NB4 (cell line): Measurements from ENCODE around the gene PTPRK.

Experiments
- DNase-seq: peaks from one replicate; pipeline ENCODE4 v3.0.0; 2010; ENCODE audit warnings: low read depth
- H3K4me3 ChIP-seq: one replicate; pipeline ENCODE4 v1.5.1; 2011; ENCODE audit warnings: mild to moderate bottlenecking, low read depth, low read length, moderate library complexity
- MAX ChIP-seq: IDR thresholded peaks from 2 replicates; pipeline ENCODE4 v1.6.1; 2011; ENCODE audit warnings: low read depth, low read length
- MYC ChIP-seq: IDR thresholded peaks from 2 replicates; pipeline ENCODE4 v1.6.1; 2011; ENCODE audit warnings: low read depth, low read length
- POLR2A ChIP-seq: IDR thresholded peaks from 2 replicates; pipeline ENCODE4 v1.6.1; 2011; ENCODE audit warnings: mild to moderate bottlenecking; ENCODE audit not compliant: insufficient read length; ENCODE audit errors: extremely low read depth
- TF ChIP-seq, protein P1 (sequence below): IDR thresholded peaks from one replicate; pipeline ENCODE4 v1.5.1; 2012; ENCODE audit warnings: low read depth, low read length

PTPRK gene

DNA sequence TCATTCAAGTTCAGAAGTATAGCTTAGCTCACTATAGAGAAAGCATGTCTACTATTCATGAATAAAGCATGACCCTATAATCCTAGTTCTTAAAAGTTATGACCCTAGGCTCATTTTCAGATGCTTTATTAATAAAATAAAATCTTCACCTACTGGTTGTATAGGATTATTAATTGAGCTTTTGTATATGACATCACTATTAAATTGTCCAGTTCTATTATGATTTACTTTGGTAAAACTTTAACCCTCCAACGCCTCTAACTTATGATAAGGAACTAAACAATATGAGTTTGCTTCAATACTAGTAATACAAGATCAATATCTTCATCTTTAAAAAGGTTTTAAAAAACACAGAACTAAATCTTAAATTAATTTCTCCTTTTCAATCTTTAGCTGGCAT, 356.1 kb downstream of the PTPRK start:
- no peak overlapping the region for H3K4me3 ChIP-seq
- DNase-seq, result no peak
- TF ChIP-seq, protein P1, sequence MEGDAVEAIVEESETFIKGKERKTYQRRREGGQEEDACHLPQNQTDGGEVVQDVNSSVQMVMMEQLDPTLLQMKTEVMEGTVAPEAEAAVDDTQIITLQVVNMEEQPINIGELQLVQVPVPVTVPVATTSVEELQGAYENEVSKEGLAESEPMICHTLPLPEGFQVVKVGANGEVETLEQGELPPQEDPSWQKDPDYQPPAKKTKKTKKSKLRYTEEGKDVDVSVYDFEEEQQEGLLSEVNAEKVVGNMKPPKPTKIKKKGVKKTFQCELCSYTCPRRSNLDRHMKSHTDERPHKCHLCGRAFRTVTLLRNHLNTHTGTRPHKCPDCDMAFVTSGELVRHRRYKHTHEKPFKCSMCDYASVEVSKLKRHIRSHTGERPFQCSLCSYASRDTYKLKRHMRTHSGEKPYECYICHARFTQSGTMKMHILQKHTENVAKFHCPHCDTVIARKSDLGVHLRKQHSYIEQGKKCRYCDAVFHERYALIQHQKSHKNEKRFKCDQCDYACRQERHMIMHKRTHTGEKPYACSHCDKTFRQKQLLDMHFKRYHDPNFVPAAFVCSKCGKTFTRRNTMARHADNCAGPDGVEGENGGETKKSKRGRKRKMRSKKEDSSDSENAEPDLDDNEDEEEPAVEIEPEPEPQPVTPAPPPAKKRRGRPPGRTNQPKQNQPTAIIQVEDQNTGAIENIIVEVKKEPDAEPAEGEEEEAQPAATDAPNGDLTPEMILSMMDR, result no peak
- TF ChIP-seq MAX (no peak), MYC (no peak), POLR2A (no peak)

GRCh38 chr6:128162423-128162822, 358.0 kb downstream of the PTPRK start:
- H3K4me3 ChIP-seq, result no peak overlapping the region
- TF ChIP-seq MYC (no peak), POLR2A (no peak), MAX (no peak)
- TF ChIP-seq, protein P1, result no peak
- DNase-seq, result no peak

- DNase-seq, result no peak
- no peak overlapping the region for H3K4me3 ChIP-seq
- no peak for TF ChIP-seq MAX
- TF ChIP-seq POLR2A, result no peak
- TF ChIP-seq, protein P1, result no peak
- no peak for TF ChIP-seq MYC
Measured at GRCh38 chr6:128161839-128162238, 358.6 kb downstream of the PTPRK start.

GRCh38 chr6:128161263-128161662, 359.1 kb downstream of the PTPRK start:
- DNase-seq, result no peak
- TF ChIP-seq POLR2A (no peak), MYC (no peak), MAX (no peak)
- TF ChIP-seq, protein P1, result no peak
- no peak overlapping the region for H3K4me3 ChIP-seq

DNA sequence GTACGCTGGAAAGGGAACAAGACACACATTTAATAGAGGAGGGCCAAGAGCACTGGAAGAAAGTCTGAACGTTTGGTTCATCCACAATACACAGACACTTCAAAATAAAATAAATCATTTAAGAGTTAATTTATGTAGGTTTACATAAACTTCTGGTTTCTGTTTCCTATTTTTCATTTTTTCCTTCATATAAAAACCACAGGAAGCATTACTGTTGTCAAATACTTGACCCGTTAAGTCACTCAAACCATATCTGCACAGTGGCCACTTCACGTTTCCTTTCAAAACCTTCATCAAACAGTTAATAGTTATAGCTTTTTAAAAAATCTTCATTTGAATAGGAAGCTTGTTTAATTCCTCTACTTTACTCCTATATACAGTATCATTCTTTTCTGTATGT, 361.9 kb downstream of the PTPRK start:
- no peak for DNase-seq
- H3K4me3 ChIP-seq, result no peak overlapping the region
- TF ChIP-seq, protein P1, result no peak
- TF ChIP-seq MAX (no peak), POLR2A (no peak), MYC (no peak)

GRCh38 chr6:128156321-128157111, 363.9 kb downstream of the PTPRK start:
- DNase-seq, result peak; percentile 48
- TF ChIP-seq MAX, result 0 out of 2 replicates have a peak, but pooled peaks have one; percentile 49
- TF ChIP-seq MYC, result peak; percentile 21; the same call in 1 of the 2 replicates
- TF ChIP-seq, protein P1, result no peak
- H3K4me3 ChIP-seq, result no peak overlapping the region
